NCI-H2227 treated with DMSO at 0.1 percent for 48 hours (cell line): Measurements from ENCODE around the gene SNRPA.
"Not testable (repeated sequence)": the region's sequence is repeated elsewhere in the genome, so short reads cannot be mapped to it uniquely, and the experiment has no call there.

Experiments
- DNase-seq: peaks from one replicate; lab custom pipeline; 2025; lab: John Stamatoyannopoulos, UW

SNRPA gene

DNA sequence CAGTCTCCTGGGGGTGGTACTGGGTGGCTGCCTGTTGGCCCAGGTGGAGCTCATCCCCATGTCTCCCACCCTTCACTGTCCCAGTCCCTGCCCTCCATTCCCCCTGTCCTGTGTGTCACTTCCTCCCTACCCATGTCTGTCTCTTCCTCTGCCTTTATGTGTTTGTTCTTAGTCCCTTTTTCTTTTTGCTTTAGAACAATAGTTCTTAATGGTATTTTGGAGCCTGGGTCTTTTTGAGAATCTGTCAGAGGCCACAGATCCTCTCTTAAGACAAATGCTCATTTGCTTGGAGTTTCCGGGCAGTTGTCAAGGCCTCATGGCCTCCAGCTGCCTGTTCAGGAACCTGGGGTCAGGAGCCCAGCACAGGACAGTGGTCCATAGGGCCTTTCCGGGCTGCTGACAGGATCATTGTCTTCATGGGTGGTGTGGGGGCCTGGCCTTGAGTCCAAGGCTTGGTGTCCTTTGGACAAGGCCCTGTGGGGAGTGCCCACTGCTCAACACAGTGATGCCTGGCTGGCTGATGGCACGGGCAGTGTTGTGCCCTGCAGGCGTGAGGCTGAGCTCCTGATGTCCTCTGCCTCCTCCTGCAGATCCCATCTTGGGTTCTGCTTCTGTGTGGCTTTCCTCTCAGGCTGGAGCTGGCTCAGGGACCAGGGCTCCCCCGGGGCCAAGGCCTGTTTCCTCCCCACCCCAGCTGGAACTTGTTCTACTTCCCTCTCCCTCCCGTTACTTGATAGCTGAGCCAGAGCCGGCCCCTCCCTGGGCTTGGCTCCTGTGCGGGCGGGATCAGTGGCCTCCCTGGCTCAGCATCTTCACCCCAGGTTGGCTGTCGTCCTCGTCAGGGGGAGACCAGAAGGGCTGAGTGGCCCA lies 51.5 kb downstream of the SNRPA start:
- no peak for DNase-seq

GRCh38 chr19:40803170-40803856 lies 52.3 kb downstream of the SNRPA start:
- no peak for DNase-seq

- DNase-seq: no peak
Observed at GRCh38 chr19:40803857-40804782, 53.1 kb downstream of the SNRPA start.

- DNase-seq: no peak
Observed at GRCh38 chr19:40804783-40805242, 53.8 kb downstream of the SNRPA start.

GRCh38 chr19:40805258-40805868 lies 54.4 kb downstream of the SNRPA start:
- no peak for DNase-seq

GRCh38 chr19:40806423-40807146 lies 55.6 kb downstream of the SNRPA start:
- DNase-seq: peak; percentile 100

- DNase-seq: no peak
Observed at GRCh38 chr19:40807147-40808020, 56.4 kb downstream of the SNRPA start.

DNA sequence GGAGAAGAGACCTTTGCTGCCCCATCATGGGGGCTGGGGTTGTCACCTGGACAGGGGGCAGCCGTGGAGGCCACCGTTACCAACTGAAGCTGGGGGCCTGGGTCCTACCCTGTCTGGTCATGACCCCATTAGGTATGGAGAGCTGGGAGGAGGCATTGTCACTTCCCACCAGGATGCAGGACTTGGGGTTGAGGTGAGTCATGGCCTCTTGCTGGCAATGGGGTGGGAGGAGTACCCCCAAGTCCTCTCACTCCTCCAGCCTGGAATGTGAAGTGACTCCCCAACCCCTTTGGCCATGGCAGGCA lies 57.0 kb downstream of the SNRPA start:
- DNase-seq: no peak

GRCh38 chr19:40808497-40808896 lies 57.5 kb downstream of the SNRPA start:
- DNase-seq: no peak

- no peak for DNase-seq
Observed at GRCh38 chr19:40809358-40810086, 58.5 kb downstream of the SNRPA start.

- no peak for DNase-seq
Observed at GRCh38 chr19:40810160-40810559, 59.2 kb downstream of the SNRPA start.

DNA sequence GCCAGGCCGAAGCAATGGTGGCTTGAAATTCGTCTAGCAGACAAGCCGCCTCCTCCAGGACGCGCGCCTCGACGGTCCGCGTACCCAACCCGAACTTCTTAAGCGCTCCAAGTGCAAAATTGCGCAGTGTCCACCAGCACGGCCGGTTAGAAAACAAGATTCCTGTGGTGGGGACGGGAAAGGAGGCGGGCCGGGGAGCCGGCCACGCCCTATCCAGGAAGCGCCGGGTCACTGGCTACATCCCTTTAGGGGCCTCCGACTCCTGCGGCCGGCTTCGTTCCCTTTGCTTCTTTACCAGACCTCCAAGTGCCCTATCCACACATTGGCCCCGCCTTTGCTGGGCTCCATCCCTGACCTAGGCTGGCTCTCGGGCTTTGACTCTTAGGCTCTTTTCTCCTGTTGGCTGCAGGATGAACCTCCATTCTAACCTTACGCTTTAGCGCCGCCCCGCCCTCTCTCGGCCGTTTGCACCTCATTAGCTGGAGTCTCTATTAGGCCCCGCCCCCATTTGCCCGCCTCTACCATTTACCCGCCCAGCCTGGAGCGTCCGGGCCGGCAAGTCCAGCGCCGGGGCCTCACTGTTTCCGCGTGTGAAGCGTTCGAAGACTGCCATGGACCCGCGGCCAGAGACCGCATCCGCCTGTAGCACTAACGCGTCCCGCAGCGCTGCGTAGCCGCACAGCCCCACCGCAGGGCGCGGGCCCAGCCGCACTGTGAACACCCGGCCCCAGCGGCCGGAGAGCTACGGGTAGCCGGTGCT lies 59.8 kb downstream of the SNRPA start:
- peak; percentile 94 for DNase-seq

DNA sequence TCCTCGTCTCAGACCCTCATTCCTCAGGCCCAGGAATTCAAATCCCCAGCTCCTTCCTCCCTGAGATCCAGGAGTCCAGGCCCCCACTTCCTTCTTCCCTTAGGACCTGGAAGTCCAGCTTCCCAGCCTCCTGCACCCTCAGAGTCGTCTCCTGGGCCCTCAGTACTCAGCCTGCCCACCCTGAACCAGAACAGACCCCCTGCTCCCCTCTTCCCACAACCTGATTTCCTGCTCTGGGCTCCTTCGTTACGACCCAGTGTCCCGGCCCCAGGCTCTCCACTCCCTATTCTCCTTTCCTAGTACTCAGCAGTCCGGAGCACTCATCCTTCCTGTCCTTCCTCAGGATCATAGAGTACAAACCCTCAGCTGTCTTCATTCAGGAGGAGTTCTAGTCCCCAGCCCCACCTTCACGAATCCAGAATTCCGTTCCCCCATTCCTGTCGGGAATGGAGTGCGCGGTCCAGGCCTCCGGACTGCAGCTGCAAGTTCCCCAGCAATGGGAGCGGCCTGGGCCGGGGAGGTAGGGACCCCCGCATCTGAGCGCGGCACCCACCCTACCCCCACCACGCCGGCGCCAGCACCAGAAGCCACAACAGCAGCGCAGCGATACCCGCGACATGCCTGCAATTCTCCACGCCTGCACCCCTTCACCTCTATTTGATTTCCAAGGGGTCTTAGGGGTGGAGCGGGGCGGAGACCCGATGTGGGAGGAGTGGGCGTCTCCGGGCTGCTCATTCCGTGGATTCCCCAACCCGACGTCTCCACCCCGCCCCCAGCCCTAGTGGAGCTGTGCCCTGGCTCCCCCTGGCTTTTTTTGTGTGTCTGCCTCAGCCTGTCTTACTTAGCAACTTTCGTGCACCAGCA lies 60.7 kb downstream of the SNRPA start:
- no peak for DNase-seq

DNA sequence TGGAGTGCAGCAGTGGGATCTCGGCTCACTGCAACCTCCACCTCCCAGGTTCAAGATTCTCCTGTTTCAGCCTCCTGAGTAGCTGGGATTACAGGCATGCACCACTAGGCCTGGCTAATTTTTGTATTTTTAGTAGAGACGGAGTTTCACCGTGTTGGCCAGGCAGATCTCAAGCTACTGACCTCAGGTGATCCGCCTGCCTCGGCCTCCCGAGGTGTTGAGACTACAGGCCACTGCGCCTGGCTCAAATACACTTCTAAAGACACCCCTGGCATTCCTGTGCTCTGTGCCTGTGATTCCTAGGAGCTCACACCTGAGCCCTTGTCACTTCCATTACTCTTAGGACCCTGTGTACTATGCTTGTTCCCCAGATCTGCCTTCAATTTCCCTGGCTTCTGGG lies 61.6 kb downstream of the SNRPA start:
- DNase-seq: not testable (repeated sequence)

- peak; percentile 52 for DNase-seq
Observed at GRCh38 chr19:40813182-40813581, 62.2 kb downstream of the SNRPA start.
